Activated CD4-positive, alpha-beta T cell treated with anti-CD3 and anti-CD28 coated beads for 1 hour (primary cell): Measurements from ENCODE around the gene FOXB2.
"Not testable (repeated sequence)": the region's sequence is repeated elsewhere in the genome, so short reads cannot be mapped to it uniquely, and the experiment has no call there.

Experiments
- DNase-seq: peaks from one replicate; pipeline ENCODE4 v3.0.0-alpha.2; 2020

FOXB2 gene

DNA sequence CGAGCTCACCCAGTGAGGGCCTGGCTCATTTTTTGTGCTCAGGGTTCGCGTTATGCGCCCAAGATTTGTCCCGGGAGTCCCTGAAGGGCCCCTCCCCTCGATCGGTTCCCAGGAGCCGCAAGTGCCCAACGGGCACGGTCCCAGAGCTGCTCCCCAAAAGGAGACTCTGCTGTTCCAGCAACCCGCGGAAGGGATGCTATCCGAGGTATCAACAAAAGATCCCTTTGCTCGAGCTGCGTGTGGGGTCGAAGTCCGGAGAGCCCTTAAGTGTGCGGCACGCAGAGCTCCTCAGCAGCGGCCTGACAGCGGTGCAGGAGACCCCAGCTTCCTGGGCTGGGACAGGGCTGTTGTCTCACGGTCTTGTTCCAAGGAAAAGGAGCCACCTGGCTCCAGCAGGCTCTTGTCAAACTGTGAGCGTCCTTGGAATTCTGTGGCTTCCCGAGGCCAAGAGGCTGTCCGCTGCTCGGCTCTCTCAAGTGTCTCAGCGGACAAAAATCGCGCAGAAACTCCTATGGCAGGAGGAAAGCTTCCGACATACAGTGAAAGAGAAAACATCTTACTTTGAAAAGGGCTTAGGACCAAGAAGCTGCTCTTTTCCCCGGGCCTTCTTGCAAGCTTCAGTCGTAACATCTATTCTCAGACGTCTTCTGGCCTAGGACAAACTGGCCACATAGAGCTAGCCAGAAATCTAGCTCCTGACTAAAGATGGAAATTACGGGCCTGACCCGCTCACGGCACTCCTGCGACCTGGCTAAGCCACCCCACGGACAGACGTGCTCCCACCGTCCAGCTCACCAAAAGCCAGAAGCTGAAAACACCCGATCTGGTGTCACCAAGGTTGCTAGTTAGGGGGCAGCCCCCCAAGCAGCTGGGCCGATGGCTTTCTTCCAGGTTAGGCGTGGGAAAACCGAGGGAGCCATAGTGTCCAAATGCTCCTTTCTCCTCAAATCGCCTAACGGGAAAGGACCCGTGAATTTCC is 2.6 kb upstream of the FOXB2 start:
- no peak for DNase-seq

DNA sequence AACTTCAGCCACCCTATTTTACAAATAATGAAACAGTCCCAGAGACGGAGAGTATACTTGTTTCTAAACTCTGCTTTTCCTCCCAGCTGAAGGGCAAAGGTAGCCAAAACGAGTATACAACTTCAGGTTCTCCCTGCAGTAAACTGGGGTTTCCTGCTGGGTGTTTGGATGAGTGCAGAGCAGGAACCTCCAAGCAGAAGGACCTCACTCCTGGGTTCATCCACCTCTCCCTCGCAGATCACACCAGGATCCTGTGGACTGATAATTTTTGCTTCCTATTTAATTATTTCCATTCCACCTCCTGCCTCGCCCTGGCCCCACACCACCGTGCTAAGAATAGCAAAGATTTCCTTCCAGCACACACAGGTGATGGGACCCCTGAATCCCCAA is 2.0 kb upstream of the FOXB2 start:
- DNase-seq = no peak

DNA sequence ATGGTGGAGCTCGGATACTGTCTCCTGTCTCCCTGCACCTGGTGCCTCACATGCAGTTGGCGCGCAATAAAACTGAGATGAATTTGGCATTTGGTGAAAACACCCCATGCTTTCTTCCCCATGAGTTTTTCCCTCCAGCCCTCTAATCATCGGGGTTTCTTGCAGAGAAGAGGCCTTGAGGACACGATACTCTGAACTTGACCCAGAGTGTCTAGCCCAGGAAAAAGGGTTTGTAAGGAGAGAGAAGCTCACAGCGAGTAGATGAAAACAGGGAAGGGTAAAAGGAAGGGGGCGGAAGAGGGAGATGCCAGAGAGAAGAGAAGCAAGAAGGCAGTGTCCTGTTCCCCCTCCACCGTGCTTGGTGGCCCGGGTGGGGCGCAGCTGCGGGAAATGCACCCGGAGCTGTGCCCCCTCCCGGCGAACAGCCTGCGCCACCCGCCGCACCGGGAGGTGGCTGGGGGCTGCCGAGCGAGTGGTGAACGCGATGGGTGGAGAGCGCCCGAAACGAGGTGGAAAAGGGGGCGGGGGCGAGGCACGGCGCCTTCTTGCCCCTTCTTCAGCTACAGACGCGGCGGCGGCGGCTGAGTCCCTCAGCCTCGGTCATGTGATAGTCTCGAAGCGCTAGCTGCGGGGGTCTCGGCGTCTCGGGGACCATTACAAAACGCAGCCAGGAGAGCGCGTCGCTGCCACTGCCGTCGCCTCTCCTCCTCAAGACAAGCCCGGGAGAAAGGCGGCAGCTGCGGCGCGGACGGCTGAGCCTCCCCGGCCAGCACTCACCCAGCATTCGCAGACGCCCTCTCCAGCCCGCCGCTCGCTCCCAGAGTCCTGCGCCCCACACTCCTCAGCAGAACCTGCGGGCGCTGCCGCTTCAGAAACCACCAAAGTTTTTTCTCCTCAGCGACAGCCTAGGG is 1.1 kb upstream of the FOXB2 start:
- DNase-seq = no peak

DNA sequence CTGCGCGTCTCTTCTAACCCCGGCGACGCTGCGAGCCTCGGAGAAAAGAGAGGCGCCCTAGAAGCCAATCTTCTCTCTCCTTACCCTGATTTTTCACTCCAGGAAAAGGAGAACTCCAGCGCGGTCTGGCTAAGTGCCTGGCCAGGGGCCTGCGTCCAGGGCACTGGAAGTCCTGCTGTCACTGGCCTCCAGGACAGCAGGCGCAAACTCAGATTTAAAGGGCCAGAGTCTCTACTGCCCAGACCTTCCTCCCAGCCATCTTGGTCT is 553 bp upstream of the FOXB2 start:
- no peak for DNase-seq

DNA sequence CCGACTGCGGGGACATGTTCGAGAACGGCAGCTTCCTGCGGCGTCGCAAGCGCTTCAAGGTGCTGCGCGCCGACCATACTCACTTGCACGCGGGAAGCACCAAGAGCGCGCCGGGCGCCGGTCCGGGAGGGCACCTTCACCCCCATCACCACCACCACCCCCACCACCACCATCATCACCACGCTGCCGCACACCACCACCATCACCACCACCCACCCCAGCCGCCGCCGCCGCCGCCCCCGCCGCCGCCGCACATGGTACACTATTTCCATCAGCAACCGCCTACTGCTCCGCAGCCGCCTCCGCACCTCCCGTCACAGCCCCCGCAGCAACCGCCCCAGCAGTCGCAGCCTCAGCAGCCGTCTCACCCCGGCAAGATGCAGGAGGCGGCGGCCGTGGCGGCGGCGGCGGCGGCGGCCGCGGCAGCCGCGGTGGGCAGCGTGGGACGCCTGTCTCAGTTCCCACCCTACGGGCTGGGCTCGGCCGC is 514 bp downstream of the FOXB2 start:
- DNase-seq = no peak

DNA sequence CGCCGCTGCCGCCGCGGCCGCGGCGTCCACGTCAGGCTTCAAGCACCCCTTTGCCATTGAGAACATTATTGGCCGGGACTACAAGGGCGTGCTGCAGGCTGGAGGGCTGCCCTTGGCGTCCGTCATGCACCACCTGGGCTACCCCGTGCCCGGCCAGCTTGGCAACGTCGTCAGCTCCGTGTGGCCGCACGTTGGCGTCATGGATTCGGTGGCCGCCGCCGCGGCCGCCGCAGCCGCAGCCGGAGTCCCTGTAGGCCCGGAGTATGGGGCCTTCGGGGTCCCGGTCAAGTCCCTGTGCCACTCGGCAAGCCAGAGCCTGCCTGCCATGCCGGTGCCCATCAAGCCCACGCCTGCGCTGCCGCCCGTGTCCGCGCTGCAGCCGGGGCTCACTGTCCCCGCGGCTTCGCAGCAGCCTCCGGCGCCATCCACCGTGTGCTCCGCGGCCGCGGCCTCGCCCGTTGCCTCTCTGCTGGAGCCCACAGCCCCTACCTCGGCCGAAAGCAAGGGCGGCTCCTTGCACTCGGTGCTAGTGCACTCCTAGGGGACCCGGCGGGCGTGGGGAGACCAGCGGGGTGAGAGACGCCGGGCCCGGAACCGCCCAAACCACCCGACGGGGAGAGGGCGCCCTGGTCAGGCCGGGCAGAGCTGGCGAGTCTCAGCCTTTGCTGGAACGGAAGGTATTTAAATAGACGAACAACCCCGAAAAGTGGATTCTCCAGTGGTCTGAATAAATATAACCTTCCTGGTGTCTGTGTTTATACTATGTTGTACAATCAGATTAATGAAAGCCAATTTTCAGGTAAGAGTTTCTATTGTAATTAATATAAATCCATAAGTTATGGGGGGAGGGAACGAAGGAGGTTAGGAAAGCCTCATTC is 1.2 kb downstream of the FOXB2 start:
- no peak for DNase-seq

DNA sequence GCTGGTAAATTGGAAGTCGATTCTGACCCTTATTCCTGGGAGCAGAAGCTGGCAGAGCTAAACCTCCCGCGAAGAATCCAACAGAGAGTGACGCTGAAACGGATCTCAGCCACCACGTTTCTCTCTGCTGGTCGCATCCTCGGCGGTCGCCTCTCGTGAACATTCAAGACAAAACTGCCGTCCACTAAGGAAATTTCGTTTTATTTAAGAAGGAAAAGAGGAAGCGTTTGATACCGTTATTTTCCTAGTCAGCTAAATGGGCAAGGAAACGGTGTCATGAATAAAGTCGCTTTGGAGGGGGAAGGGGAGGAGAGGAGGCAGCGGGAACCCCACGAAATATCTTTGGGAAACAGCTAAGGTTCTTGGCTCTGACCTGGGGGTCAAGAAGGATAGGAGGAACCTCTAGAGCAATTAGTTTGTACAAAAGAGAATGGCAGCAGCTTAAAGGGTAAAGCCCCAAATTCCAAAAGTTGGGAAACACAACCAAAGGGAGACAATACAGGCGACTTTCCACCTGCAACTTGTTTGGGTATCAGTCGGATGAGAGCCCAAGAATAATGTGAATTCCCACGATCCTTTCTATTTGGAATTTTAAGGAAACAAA is 1.9 kb downstream of the FOXB2 start:
- no peak for DNase-seq

DNA sequence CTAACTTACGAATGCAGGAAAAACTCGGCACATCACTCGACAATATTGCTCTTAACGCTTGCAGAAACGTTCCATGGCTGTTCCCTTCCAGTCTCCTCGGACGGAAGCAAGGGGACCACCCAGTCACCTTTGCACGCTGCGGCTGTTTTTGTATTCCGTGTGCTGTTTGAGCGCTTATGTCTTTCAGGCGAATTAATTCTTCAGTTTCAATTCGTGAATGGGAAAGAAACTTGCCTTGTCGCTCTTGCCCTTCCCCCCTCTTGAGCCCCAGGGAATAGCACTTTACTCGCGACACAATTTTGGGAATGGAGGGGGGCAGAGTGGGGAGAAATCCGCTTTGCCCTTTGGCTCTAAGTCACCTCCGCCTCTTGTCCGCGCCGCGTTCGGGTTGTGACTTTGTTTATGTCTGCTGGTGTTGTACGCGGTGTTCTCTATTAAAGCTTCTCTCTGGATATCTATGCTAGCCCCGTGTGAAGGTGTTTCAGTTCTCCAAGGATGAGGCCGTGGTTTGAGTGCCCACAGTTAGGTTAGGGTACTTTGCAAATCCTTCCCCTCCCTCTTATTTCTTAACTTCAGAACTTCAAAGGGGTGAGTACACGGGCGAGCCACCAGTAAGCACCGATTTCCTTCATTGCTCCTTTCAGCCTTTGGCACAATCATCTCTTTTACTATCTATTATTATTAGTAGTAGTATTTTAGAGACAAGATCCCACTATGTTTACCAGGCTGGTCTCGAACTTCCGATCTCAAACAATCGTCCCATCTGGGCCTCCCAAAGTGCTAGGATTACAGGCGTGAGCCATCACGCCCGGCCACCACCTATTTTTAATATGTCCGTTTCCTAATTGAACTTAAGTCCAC is 2.7 kb downstream of the FOXB2 start:
- DNase-seq = no peak

DNA sequence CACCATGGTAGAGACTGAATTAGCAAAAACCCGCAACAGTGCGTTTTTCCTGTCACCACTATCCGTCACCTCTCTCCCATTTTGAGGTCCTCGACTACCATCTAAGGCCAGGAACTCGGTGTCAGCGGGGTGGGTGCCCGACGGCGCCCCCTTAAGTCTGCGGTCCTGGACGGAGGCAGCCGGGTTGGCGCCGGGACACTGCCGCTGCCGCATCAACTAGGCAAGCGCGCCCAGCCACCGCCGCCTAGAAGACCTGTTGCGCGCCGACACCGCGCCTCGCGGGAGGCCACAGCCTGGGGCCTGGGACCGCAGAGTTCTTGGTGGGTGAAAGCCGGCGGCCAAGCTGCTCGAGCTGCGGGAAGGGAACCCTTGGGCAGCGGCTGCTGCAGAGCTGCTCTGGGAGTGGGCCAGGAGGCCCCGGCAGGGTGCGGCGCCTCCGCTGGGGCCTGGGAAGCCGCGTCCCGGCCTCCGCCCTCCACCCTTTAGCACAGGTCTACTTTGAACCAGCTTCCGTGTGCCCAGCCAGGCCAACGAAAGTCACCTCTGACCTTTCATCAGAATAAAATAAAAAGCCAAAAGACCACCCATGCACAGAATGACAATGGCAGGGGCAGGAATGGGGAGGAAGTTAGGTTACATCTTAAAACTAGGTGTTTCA is 3.5 kb downstream of the FOXB2 start:
- DNase-seq = no peak

DNA sequence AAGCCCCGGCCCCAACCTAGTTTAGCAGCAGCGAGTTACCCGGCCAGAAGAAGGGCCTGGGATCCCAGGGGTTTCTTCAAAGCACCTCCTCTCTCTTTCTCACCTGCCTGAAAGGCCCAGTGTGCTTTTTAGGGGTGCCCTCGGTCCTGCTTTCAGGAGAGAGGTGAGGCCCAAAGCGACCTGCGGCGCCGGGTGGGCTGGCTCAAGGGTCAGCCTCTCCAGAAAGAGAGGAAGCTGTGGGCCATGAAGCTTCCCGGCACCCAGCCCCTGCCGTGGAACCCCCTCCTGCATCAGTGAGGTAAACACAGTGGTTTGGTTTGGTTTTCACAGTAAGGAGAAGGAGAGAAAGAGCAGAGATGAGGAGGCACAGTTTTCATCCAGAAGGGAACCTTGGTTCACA is 4.3 kb downstream of the FOXB2 start:
- no peak for DNase-seq

DNA sequence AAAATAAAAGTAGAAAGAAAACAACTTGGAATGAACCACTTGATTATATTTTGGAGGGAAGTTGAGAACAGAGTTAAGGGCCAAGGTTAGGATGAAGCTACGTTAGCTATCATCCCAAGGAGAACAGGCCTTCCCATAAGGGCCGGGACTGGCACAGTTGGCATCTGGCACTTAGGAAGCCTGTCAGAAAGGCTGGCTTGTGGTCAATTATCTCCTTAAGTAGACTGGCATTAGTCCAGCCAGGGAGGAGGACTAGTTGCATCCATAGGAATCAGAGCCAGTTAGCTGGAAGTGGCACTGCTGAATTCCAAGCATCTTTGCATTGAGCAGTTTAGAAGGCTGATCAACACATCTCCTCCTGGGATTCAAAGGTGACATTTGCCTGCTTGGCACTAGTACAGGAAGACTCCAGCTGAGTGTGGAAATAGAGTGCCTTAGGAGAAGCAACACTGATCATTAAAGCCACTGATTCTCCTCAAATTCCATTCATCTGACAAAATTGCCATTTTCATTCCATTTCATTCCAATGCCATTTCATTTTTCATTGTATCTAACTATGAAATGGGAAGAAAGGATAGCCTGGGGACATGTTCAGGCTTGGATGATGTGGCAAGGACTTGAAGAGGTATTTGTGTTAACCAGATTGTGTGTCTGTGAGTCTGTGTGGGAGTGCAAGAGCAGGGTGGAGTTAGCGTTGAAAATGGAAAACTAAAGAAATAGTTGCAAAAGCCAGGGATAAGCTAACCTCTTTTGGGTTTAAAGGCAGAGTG is 5.5 kb downstream of the FOXB2 start:
- DNase-seq = no peak

DNA sequence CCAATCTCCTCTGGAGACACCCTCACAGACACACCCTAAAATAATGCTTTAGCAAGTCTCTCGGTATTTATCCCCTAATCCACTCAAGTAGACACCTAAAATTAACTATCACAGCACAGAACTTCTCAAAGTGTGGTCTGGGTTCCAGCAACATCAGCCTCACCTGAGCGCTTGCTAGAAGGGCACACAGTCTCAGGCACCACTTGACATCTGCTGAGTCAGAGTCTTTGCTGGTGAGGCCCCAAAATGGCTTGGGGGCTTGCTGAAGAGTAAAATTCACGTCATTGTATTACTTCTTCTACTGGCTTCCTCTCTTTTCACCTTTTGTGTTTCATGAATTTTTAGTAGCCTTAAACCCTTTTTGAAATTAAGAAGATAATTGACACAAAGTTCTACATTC is 9.0 kb downstream of the FOXB2 start:
- DNase-seq = no peak

DNA sequence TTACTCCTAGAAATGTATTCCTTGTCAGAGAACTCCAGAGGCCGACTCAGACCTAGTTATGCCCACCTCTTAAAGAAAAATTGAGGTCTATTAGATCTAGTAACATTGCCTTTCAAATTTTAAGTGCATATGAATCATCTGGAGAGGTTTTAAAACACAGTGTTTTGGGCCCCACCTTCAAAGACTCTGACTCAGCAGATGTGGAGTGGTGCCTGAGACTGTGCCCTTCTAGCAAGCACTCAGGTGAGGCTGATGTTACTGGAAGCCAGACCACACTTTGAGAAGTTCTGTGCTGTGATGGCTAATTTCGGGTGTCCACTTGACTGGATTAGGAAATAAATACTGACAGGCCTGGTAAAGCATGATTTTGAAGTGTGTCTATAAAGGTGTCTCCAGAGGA is 10.6 kb downstream of the FOXB2 start:
- DNase-seq = no peak

DNA sequence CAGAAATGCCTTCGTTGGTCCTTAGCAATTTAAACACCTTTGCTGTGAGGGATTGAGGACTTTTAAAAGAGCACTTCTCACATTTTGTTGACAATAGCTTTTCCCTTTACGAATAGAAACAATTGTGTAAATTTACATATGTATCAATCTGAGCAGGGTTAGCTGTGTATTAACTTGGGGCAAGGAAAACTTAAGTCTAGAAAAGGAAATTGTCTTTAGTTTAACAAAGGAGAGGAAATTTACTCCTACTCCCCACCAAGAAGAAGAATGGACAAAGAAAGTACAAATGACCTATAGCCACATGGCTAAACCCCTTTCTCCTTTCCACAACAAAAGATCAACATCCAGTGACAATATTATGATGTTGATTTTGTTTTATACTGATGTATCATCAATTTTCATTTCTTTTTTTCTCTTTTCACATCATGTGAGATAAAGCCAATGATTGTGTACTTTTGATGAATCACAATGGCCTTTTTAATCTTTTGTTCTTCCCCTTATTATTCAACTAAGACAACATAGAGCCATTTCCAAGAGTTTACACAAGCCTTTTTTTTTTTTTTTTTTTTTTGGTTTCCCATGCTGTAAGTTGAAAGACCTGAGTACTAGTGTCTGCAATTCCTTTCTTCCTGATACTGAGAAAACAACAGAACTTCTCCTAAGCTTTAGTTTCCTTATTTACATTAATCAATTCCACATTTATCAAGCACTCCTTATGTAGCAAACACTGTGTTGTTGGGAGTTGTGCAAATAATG is 19.0 kb downstream of the FOXB2 start:
- no peak for DNase-seq

DNA sequence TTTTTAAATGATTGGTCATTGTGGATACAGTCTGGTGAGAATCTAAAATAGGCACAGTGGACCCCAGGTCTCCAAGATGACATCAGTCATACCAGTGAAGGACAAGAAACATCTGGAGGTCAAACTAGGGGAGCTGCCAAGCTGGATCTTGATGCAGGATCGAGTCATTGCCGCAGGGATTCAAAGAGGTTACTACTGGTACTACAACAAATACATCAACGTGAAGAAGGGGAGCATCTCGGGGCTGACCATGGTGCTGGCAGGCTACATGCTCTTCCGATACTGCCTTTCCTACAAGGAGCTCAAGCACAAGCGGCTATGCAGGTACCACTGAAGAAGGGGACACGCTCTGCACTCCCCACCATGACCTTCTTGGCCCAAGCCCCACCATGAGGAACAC is 20.9 kb downstream of the FOXB2 start:
- no peak for DNase-seq

DNA sequence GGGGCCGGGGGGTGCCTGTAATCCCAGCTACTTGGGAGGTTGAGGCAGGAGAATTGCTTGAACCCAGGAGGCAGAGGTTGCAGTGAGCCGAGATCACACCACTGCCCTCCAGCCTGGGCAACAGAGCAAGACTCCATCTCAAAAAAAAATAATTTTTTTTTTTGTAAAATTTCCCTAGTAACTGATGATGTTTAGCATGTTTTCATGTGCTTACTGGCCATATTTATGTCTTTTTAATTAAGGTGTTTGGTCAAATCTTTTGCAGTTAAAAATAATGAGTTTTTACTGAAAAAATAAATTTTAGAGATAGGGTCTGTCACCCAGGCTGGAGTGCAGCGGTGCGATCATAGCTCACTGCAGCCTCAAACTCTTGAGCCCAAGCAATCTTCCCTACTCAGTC is 24.3 kb downstream of the FOXB2 start:
- not testable (repeated sequence) for DNase-seq

DNA sequence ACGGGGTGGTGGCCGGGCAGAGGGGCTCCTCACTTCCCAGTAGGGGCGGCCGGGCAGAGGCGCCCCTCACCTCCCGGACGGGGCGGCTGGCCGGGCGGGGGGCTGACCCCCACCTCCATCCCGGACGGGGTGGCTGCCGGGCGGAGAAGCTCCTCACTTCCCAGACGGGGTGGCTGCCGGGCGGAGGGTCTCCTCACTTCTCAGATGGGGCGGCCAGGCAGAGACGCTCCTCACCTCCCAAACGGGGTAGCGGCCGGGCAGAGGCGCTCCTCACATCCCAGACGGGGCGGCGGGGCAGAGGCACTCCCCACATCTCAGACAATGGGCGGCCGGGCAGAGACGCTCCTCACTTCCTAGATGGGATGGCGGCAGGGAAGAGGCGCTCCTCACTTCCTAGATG is 41.2 kb downstream of the FOXB2 start:
- DNase-seq = not testable (repeated sequence)

DNA sequence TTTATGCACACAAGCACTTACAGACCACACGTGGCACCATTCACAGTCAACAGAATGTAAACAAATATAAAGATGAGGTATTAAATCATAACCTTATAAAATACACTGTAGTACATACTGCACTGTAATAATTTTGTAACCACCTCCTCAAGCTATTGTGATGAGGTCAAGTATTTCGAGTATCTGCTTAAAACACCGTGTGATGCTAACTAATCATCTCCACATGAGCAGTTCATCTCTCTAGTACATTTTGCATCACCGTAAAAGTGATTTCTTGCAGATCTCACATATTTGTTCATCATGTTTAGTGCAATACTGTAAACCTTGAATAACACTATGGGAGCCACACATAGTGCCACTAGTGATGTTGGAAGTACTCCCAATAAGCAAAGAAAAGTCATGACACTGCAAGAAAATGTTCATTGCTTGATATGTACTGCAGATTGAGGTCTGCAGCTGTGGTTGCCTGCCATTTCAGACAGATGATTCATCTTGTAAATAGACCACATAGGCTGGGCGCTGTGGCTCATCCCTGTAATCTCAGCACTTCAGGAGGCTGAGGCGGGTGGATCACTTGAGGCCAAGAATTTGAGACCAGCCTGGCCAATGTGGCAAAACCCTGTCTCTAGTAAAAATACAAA is 44.3 kb downstream of the FOXB2 start:
- no peak for DNase-seq

DNA sequence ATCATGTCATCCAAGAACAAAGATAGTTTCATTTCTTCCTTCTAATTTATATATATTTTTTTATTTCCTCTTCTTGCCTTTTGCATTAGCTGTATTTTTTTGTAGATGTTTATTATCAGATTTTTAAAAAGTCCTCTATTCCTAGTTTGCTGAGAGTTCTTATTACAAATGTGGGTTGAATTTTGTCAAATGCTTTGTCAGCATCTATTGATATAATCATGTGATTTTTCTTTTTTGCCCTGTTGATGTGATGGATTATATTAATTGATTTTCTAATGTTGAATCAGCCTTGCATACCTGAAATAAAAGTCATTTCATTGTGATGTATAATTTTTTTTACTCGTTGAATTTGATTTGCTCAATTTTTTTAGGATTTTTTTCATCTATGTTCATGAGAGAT is 46.9 kb downstream of the FOXB2 start:
- DNase-seq = no peak
